HG02759 (cell line): Measurements from ENCODE around the gene ANKHD1.

ENCODE experiments used
- ATAC-seq: cut with Tn5 transposase; IDR thresholded peaks from one replicate; pipeline ENCODE4 v1.9.1; 2021; ENCODE audit warnings: mild to moderate bottlenecking, moderate library complexity; ENCODE audit not compliant: unreplicated experiment

The ANKHD1 gene, protein sequence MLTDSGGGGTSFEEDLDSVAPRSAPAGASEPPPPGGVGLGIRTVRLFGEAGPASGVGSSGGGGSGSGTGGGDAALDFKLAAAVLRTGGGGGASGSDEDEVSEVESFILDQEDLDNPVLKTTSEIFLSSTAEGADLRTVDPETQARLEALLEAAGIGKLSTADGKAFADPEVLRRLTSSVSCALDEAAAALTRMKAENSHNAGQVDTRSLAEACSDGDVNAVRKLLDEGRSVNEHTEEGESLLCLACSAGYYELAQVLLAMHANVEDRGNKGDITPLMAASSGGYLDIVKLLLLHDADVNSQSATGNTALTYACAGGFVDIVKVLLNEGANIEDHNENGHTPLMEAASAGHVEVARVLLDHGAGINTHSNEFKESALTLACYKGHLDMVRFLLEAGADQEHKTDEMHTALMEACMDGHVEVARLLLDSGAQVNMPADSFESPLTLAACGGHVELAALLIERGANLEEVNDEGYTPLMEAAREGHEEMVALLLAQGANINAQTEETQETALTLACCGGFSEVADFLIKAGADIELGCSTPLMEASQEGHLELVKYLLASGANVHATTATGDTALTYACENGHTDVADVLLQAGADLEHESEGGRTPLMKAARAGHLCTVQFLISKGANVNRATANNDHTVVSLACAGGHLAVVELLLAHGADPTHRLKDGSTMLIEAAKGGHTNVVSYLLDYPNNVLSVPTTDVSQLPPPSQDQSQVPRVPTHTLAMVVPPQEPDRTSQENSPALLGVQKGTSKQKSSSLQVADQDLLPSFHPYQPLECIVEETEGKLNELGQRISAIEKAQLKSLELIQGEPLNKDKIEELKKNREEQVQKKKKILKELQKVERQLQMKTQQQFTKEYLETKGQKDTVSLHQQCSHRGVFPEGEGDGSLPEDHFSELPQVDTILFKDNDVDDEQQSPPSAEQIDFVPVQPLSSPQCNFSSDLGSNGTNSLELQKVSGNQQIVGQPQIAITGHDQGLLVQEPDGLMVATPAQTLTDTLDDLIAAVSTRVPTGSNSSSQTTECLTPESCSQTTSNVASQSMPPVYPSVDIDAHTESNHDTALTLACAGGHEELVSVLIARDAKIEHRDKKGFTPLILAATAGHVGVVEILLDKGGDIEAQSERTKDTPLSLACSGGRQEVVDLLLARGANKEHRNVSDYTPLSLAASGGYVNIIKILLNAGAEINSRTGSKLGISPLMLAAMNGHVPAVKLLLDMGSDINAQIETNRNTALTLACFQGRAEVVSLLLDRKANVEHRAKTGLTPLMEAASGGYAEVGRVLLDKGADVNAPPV (N-terminal part only)

DNA sequence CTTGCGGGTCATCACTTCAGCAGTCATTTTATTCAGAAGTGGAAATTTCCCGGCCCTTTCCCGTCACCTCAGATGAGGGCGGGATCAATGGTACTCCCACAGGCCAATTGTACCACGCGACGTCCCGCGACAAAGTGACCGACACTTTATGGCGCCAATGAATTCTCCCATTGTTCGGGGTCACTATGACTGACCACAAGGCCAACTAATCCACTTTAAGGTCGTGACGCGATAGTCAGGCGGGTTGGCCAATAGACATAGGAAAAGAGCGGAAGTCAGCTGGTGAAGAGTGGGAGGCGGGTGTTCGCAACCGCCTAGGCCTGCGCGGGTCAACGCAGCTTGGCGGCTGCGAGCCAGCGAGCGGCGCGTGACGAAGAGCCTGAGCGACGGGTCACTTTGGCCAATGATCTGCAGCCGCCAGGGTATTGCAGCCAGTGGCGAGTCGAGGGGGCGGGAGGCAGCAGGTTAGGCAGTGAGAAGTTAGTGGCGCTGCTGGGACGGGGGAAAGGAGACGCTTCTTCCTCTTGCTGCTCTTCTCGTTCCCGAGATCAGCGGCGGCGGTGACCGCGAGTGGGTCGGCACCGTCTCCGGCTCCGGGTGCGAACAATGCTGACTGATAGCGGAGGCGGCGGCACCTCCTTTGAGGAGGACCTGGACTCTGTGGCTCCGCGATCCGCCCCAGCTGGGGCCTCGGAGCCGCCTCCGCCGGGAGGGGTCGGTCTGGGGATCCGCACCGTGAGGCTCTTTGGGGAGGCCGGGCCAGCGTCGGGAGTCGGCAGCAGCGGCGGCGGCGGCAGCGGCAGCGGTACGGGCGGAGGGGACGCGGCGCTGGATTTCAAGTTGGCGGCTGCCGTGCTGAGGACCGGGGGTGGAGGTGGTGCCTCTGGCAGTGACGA is at the start of gene ANKHD1:
TSS of gene ANKHD1 (plus strand) at position 472 of the 896 bp plus-strand sequence. CDS start at position 607, 135 bp downstream.
- ATAC-seq: peak; percentile 84

DNA sequence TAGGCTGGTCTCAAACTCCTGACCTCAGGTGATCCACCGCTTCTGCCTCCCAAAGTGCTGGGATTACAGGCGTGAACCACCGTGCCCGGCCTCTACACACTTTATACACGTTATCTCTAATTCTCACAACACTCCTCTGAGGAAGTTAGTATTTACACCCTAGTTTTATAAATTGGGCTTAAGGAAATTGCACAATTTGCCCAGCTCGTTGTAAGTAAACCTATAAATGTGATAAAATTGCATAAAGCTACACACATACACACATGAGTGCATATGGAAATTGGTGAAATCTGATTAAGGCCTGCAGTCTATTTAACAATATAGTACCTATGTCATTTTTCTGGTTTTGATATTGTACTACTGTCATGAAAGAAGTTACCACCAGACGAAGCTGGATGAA is 46.1 kb upstream of the ANKHD1 start:
- no peak for ATAC-seq

GRCh38 chr5:140356853-140357725 is 44.5 kb upstream of the ANKHD1 start:
- peak; percentile 21 for ATAC-seq

GRCh38 chr5:140357726-140358093 is 43.9 kb upstream of the ANKHD1 start:
- peak; percentile 96 for ATAC-seq

DNA sequence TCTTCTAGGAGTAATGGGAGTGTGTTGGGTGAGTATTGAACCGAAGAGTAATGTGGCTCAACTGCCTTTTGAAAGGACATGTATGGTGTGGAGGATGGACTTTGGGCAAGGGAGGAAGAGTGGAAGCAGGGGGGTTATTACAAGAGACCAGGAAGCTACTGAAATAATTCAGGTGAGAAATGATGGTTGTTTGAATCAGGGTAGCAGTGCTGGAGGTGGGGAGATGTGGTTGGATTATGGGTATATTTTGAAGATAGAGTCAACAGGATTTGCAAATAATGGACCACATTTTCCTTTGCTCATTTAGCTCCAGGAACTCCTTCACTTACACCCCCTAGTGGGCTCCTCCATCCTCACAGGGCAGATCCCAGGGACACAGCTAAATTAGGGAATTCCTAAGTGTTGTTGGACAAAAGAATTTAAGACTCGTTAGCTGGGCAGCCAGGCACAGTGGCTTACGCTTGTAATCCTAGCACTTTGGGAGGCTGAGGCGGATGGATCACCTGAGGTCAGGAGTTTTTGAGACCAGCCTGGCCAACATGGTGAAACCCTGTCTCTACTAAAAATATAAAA is 42.8 kb upstream of the ANKHD1 start:
- no peak for ATAC-seq

GRCh38 chr5:140360101-140360500 is 41.5 kb upstream of the ANKHD1 start, which contains the start of gene SLC4A9:
SLC4A9 (plus strand) TSS chr5:140360194; CDS start chr5:140360237, 43 bp downstream.
- no peak for ATAC-seq

- no peak for ATAC-seq
Observed at GRCh38 chr5:140360681-140361479, 40.8 kb upstream of the ANKHD1 start.

DNA sequence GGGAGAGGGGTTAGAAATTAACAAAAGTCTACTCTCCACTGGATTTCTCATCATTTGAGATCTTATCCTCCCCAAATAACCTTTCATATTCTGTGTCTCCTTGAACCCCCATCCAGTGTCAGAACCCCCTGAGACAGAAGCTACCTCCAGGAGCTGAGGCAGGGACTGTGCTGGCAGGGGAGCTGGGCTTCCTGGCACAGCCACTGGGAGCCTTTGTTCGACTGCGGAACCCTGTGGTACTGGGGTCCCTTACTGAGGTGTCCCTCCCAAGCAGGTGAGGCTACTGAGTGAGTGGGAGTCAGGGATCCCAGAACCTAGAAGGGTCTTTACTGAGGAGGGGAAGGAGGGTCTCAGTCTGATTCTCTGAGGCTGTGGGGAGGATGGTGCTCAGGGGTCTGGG is 39.7 kb upstream of the ANKHD1 start:
- no peak for ATAC-seq

- no peak for ATAC-seq
Observed at GRCh38 chr5:140362311-140362710, 39.3 kb upstream of the ANKHD1 start.

GRCh38 chr5:140362875-140363630 is 38.6 kb upstream of the ANKHD1 start:
- ATAC-seq: peak; percentile 89

DNA sequence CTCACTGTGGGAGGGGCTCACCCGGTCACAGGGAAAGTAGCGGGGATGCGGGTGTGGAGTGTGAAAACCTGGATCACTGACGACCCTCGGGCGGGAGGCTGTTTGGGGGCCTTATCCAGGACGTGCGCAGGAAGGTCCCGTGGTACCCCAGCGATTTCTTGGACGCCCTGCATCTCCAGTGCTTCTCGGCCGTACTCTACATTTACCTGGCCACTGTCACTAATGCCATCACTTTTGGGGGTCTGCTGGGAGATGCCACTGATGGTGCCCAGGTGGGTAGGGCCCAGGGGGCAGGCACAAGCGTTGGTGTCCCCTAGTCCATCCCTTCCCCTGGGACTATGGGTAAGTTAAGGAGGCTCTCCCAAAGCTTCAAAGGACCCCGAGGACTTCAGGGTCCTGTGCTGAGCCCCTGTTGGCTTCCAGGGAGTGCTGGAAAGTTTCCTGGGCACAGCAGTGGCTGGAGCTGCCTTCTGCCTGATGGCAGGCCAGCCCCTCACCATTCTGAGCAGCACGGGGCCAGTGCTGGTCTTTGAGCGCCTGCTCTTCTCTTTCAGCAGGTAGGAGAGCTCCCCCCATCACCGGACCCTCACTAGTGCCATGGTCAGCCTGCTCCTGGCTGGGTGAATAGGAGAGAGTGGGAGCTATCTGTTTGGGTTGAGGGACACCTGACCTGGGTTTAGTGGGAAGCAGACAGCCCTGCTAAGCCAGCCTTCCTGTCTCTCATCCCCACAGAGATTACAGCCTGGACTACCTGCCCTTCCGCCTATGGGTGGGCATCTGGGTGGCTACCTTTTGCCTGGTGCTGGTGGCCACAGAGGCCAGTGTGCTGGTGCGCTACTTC is 37.8 kb upstream of the ANKHD1 start:
- no peak for ATAC-seq

- no peak for ATAC-seq
Observed at GRCh38 chr5:140364472-140364765, 37.2 kb upstream of the ANKHD1 start.

DNA sequence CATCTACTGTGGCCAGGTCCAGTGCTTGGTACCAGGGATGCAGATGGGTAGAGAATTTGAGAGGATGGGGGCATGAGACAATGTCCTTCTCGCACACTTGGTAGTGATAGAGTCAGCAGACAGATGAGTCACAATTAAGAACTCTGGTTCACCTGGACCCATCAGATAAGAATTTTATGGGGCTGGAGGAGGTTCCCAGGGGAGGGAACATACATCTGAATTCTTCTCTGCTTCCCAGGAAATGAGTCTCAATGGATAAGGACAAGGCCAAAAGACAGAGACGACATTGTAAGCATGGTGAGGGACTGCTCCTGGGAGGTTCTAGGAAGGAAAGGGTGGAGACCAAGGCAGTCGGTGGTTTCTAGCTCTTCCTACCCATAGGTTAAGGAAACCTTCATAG is 36.4 kb upstream of the ANKHD1 start:
- ATAC-seq: no peak

DNA sequence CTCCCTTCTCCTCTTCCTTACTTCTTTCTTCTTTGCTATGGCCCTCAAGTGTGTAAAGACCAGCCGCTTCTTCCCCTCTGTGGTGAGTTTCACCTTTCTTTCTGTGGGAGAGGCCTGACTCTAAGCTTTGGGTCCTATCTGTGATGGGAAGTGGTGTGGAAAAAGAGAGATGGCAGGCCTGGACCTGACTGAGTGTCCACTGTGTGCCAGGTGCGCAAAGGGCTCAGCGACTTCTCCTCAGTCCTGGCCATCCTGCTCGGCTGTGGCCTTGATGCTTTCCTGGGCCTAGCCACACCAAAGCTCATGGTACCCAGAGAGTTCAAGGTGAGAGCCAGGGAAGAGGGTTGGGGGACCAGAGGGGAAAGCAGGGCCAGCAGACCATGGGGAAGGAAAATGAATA is 35.7 kb upstream of the ANKHD1 start:
- ATAC-seq: no peak

- ATAC-seq: no peak
Observed at GRCh38 chr5:140366589-140367255, 34.9 kb upstream of the ANKHD1 start.
